ENCODE measurements around the gene NEK8. TPM values are rescaled to one million over a fixed set of nuclear protein-coding genes. Genes with fewer than 3 reads are reported as not detected.
A peak's percentile ranks its signal among the peaks of the same experiment; 100 is the strongest.

NEK8 gene
- total RNA-seq, 2 donors from 2014 or later, result 3.0 to 6.7 TPM

GRCh38 chr17:28724500-28725165 lies 4.0 kb upstream of the NEK8 start:
- no peak for DNase-seq
- TF ChIP-seq CTCF (IDR thresholded peaks at IDR 0.05), result no peak
- Histone ChIP-seq H3K27me3 (no peaks in the 10 kb centered on the region), H3K4me1 (peaks cover 26% of the 10 kb centered on the region), H3K9ac (ENCODE audit: low read depth in 2 of 2, low read length in 2 of 2) (peak overlapping the region in 1 of 2 donors; percentile 88), H3K27ac (peak overlapping the region; percentile 99), H3K4me3 (peak overlapping the region; percentile 81), H3K36me3 (peaks cover 12% of the 10 kb centered on the region), H3K9me3 (no peaks in the 10 kb centered on the region)
- intact Hi-C loops (cut with DNase I), result loop anchor here (10.0 kb wide), 1 partner anchor 80 kb away; the partner anchor contains the start of gene BLTP2

DNA sequence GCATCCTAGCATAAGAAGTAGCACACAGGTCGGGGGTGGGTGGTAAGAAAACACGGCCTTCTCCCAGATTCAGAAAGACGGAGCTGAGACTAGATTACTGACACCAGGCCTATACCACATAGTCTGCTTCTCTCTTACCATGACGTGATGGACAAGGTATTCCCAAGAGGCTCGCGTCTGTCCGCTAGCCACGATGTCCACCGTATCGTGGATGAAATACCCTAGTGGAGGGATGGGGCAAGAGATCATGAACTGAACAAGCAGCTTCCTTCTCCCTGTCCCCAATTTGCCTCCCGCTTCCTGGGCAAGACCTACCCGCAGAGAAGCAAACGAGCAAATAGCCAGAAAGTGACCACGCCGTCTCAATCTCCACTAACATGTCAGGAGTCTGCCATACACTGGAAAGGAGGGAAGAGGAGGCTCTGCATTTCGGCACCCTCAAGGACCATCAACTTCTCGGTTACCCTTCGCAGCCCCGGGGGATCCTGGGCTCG lies 3.4 kb upstream of the NEK8 start:
- TF ChIP-seq CTCF (IDR thresholded peaks at IDR 0.05), result no peak
- Histone ChIP-seq H3K4me3 (peak overlapping the region; percentile 81), H3K9me3 (no peaks in the 10 kb centered on the region), H3K4me1 (peaks cover 26% of the 10 kb centered on the region), H3K27me3 (no peaks in the 10 kb centered on the region), H3K9ac (ENCODE audit: low read depth in 2 of 2, low read length in 2 of 2) (peak overlapping the region; percentile 85 to 88), H3K36me3 (peaks cover 12% of the 10 kb centered on the region), H3K27ac (peak overlapping the region; percentile 99)
- intact Hi-C loops (cut with DNase I), result loop anchor here (10.0 kb wide), 1 partner anchor 80 kb away; the partner anchor contains the start of gene BLTP2
- peak; percentile 44 for DNase-seq

DNA sequence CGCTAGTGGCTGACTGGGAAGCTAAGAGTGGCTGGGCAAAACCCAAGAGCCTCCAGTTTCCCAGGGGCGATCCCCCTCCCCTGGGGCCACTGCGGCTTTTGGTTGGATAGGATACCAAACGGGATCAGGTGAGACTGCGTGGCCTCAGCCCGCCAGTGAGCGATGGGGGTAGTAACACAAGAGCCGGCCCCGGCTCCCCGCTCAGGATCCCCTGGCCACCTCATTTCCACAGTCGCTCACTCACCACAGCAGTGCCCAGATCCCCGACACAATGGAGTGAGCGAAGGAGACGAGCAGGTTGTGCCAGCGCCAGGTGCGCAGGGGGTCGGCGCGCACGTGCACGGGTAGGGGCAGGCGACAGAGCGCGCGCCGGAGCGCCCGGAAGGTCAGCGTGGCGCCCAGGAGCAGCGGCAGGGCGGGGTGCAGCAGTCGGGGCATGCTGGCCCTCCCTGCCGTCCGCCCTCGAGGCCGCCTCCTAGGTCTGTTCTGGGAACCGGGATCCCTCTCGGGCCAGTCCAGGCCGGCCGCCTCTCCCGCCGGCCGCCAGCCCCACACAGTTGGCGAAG lies 2.8 kb upstream of the NEK8 start:
- H3K9ac ChIP-seq (ENCODE audit: low read depth in 2 of 2, low read length in 2 of 2), result peak overlapping the region; percentile 85 to 88
- DNase-seq, result peak; percentile 79
- peaks cover 12% of the 10 kb centered on the region for H3K36me3 ChIP-seq
- peak overlapping the region; percentile 99 for H3K27ac ChIP-seq
- H3K4me1 ChIP-seq, result peaks cover 26% of the 10 kb centered on the region
- TF ChIP-seq CTCF (IDR thresholded peaks at IDR 0.05), result no peak
- no peaks in the 10 kb centered on the region for H3K27me3 ChIP-seq
- no peaks in the 10 kb centered on the region for H3K9me3 ChIP-seq
- intact Hi-C loops (cut with DNase I), result loop anchor here (2.0 to 10.0 kb wide), 2 partner anchors 25 to 81 kb away; partner anchors contain the start of gene BLTP2
- H3K4me3 ChIP-seq, result peak overlapping the region; percentile 81

GRCh38 chr17:28726226-28726626 lies 2.4 kb upstream of the NEK8 start, which contains the start of gene TLCD1:
TSS of gene TLCD1 (minus strand) at chr17:28726233. CDS start at chr17:28726097, 136 bp downstream.
- H3K4me3 ChIP-seq, result peak within 1 kb of the TSS; percentile 81
- DNase-seq, result peak; percentile 85
- intact Hi-C loops (cut with DNase I), result loop anchor here (2.0 to 10.0 kb wide), 2 partner anchors 25 to 81 kb away; partner anchors contain the start of gene BLTP2
- TF ChIP-seq CTCF (IDR thresholded peaks at IDR 0.05), result no peak
- peak within 1 kb of the TSS; percentile 99 for H3K27ac ChIP-seq
- peaks cover 22% of the 10 kb centered on the region for H3K4me1 ChIP-seq
- no peaks in the 10 kb centered on the region for H3K27me3 ChIP-seq
- H3K36me3 ChIP-seq, result peaks cover 12% of the 10 kb centered on the region
- H3K9ac ChIP-seq (ENCODE audit: low read depth in 2 of 2, low read length in 2 of 2), result peak within 1 kb of the TSS; percentile 85 to 95
- H3K9me3 ChIP-seq, result no peaks in the 10 kb centered on the region

GRCh38 chr17:28726627-28727491 lies 1.7 kb upstream of the NEK8 start:
- Histone ChIP-seq H3K4me1 (peaks cover 15% of the 10 kb centered on the region), H3K4me3 (peak overlapping the region; percentile 81), H3K27me3 (no peaks in the 10 kb centered on the region), H3K9ac (ENCODE audit: low read depth in 2 of 2, low read length in 2 of 2) (peak overlapping the region; percentile 78 to 95), H3K9me3 (no peaks in the 10 kb centered on the region), H3K36me3 (peaks cover 10% of the 10 kb centered on the region), H3K27ac (peak overlapping the region; percentile 99)
- peak; percentile 98 for TF ChIP-seq CTCF (IDR thresholded peaks at IDR 0.05)
- intact Hi-C loops (cut with DNase I), result loop anchor here (2.0 to 10.0 kb wide), 2 partner anchors 24 to 82 kb away; partner anchors contain the start of gene BLTP2
- peak; percentile 97 for DNase-seq

All from colonic mucosa (tissue), 4 donors.